HEK293 (cell line): ENCODE data around the gene KDELR1.

Experiments used
- CTCF ChIA-PET: fragments of 350-600 bp; formaldehyde crosslinking; extraction: SDS; loops from one replicate; lab custom pipeline; 2021; ENCODE audit warnings: antibody characterized with exemption; lab: Yijun Ruan, JAX
- POLR2A ChIA-PET: fragments of 300-600 bp; formaldehyde crosslinking; extraction: SDS; loops from one replicate; lab custom pipeline; 2020; ENCODE audit warnings: antibody characterized with exemption, inconsistent platforms; lab: Yijun Ruan, JAX
- H3K27ac ChIP-seq: fragments of 200-500 bp; sonication (Bioruptor generic); 2 replicates; pipeline ENCODE4 v1.5.1; 2014; ENCODE audit warnings: low read depth, low read length, control low read depth, inconsistent platforms; ENCODE audit errors: extremely low read depth
- H3K36me3 ChIP-seq, 2 experiments: fragments of 200-500 bp in 1 of 2; sonication (Bioruptor generic) in 1 of 2; 1 replicate in 1 of 2; 2 replicates in 1 of 2; pipeline ENCODE4 v1.5.1; 2014 to 2017; ENCODE audit warnings: inconsistent platforms in 2 of 2, low read length in 2 of 2; ENCODE audit not compliant: control insufficient read depth in 2 of 2, insufficient read depth in 1 of 2
- H3K4me1 ChIP-seq: fragments of 200-500 bp; sonication (Bioruptor generic); 2 replicates; pipeline ENCODE4 v1.5.1; 2014; ENCODE audit warnings: mild to moderate bottlenecking, low read length, inconsistent platforms; ENCODE audit not compliant: control insufficient read depth, insufficient read depth
- H3K4me3 ChIP-seq: 2 replicates; pipeline ENCODE4 v1.5.1; 2011; ENCODE audit warnings: low read depth, mild to moderate bottlenecking, control low read depth, low read length, moderate library complexity
- H3K9me3 ChIP-seq: fragments of 200-500 bp; sonication (Bioruptor generic); 2 replicates; pipeline ENCODE4 v1.5.1; 2014; ENCODE audit warnings: low read depth, low read length, inconsistent platforms; ENCODE audit not compliant: control insufficient read depth, insufficient read depth
- GLIS2 ChIP-seq: fragments of 450-650 bp; formaldehyde crosslinking; IDR thresholded peaks from 2 replicates; pipeline ENCODE4 v1.5.1; 2016; ENCODE audit warnings: missing biosample characterization, missing genetic modification characterization
- PRDM10 ChIP-seq: fragments of 450-650 bp; formaldehyde crosslinking; IDR thresholded peaks from 2 replicates; pipeline ENCODE4 v1.5.1; 2016; ENCODE audit warnings: missing biosample characterization, missing genetic modification characterization
- REPIN1 ChIP-seq: fragments of 450-650 bp; formaldehyde crosslinking; IDR thresholded peaks from 2 replicates; pipeline ENCODE4 v1.5.1; 2017; ENCODE audit warnings: missing biosample characterization, missing genetic modification characterization, low read depth
- TRIM28 ChIP-seq: IDR thresholded peaks from 2 replicates; pipeline ENCODE4 v1.6.1; 2011; ENCODE audit warnings: low read length, control low read depth, borderline replicate concordance
- YY1 ChIP-seq: fragments of 450-650 bp; formaldehyde crosslinking; IDR thresholded peaks from 2 replicates; pipeline ENCODE4 v1.5.1; 2018; ENCODE audit warnings: missing biosample characterization, missing genetic modification characterization
- ZNF23 ChIP-seq: fragments of 450-650 bp; formaldehyde crosslinking; IDR thresholded peaks from 2 replicates; pipeline ENCODE4 v1.5.1; 2016; ENCODE audit warnings: missing biosample characterization, missing genetic modification characterization, borderline replicate concordance
- ZNF366 ChIP-seq: fragments of 450-650 bp; formaldehyde crosslinking; conservative IDR thresholded peaks from 2 replicates; pipeline ENCODE4 v1.5.1; 2016; ENCODE audit warnings: missing biosample characterization, missing genetic modification characterization
- ZNF398 ChIP-seq: fragments of 450-650 bp; formaldehyde crosslinking; IDR thresholded peaks from 2 replicates; pipeline ENCODE4 v1.5.1; 2017; ENCODE audit warnings: missing biosample characterization, missing genetic modification characterization
- TF ChIP-seq, protein P1 (sequence below): fragments of 450-650 bp; formaldehyde crosslinking; IDR thresholded peaks from 2 replicates; pipeline ENCODE4 v1.5.1; 2016; ENCODE audit warnings: missing biosample characterization, missing genetic modification characterization
- TF ChIP-seq, protein P2 (sequence below): fragments of 450-650 bp; formaldehyde crosslinking; IDR thresholded peaks from 2 replicates; pipeline ENCODE4 v1.5.1; 2016; ENCODE audit warnings: missing biosample characterization, missing genetic modification characterization, borderline replicate concordance

The KDELR1 gene

GRCh38 chr19:48395499-48395898 lies 4.1 kb upstream of the KDELR1 start:
- H3K4me3 ChIP-seq, result no peak overlapping the region
- H3K9me3 ChIP-seq, result no peaks in the 10 kb centered on the region
- H3K36me3 ChIP-seq, result no peaks in the 10 kb centered on the region
- CTCF ChIA-PET, result interaction anchor here (0.6 to 1.2 kb wide), 4 partner anchors 9 to 369 kb away, joined by 3 to 5 read pairs (median 4); no protein-coding TSS in a partner anchor
- H3K27ac ChIP-seq, result no peak overlapping the region
- peaks cover 12% of the 10 kb centered on the region for H3K4me1 ChIP-seq
- POLR2A ChIA-PET, result interaction anchor here (0.6 to 0.8 kb wide), 2 partner anchors 19 to 21 kb away, joined by 4 to 5 read pairs; no protein-coding TSS in a partner anchor
- TF ChIP-seq REPIN1 (tag by site-specific recombination) (no peak), ZNF23 (tag by site-specific recombination) (no peak), GLIS2 (peak; percentile 32; the same call in 1 of the 2 replicates), PRDM10 (tag by site-specific recombination) (0 out of 2 replicates have a peak, but pooled peaks have one; percentile 41)

- CTCF ChIA-PET, result interaction anchor here (0.6 to 1.2 kb wide), 3 partner anchors 9 to 369 kb away, joined by 3 to 5 read pairs (median 3); no protein-coding TSS in a partner anchor
- no peak overlapping the region for H3K4me3 ChIP-seq
Observed at GRCh38 chr19:48395170-48395455, 3.8 kb upstream of the KDELR1 start.

More at GRCh38 chr19:48395170-48395455, 3.8 kb upstream of the KDELR1 start:
- TF ChIP-seq YY1 (tag by site-specific recombination) (no peak), ZNF398 (peak; percentile 50; the same call in 1 of the 2 replicates), ZNF366 (tag by site-specific recombination) (peak; percentile 62), TRIM28 (no peak), GLIS2 (no peak)
- TF ChIP-seq, protein P1, sequence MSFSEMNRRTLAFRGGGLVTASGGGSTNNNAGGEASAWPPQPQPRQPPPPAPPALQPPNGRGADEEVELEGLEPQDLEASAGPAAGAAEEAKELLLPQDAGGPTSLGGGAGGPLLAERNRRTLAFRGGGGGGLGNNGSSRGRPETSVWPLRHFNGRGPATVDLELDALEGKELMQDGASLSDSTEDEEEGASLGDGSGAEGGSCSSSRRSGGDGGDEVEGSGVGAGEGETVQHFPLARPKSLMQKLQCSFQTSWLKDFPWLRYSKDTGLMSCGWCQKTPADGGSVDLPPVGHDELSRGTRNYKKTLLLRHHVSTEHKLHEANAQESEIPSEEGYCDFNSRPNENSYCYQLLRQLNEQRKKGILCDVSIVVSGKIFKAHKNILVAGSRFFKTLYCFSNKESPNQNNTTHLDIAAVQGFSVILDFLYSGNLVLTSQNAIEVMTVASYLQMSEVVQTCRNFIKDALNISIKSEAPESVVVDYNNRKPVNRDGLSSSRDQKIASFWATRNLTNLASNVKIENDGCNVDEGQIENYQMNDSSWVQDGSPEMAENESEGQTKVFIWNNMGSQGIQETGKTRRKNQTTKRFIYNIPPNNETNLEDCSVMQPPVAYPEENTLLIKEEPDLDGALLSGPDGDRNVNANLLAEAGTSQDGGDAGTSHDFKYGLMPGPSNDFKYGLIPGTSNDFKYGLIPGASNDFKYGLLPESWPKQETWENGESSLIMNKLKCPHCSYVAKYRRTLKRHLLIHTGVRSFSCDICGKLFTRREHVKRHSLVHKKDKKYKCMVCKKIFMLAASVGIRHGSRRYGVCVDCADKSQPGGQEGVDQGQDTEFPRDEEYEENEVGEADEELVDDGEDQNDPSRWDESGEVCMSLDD (tag by site-specific recombination), result peak; percentile 42; the same call in 1 of the 2 replicates
- TF ChIP-seq, protein P2, sequence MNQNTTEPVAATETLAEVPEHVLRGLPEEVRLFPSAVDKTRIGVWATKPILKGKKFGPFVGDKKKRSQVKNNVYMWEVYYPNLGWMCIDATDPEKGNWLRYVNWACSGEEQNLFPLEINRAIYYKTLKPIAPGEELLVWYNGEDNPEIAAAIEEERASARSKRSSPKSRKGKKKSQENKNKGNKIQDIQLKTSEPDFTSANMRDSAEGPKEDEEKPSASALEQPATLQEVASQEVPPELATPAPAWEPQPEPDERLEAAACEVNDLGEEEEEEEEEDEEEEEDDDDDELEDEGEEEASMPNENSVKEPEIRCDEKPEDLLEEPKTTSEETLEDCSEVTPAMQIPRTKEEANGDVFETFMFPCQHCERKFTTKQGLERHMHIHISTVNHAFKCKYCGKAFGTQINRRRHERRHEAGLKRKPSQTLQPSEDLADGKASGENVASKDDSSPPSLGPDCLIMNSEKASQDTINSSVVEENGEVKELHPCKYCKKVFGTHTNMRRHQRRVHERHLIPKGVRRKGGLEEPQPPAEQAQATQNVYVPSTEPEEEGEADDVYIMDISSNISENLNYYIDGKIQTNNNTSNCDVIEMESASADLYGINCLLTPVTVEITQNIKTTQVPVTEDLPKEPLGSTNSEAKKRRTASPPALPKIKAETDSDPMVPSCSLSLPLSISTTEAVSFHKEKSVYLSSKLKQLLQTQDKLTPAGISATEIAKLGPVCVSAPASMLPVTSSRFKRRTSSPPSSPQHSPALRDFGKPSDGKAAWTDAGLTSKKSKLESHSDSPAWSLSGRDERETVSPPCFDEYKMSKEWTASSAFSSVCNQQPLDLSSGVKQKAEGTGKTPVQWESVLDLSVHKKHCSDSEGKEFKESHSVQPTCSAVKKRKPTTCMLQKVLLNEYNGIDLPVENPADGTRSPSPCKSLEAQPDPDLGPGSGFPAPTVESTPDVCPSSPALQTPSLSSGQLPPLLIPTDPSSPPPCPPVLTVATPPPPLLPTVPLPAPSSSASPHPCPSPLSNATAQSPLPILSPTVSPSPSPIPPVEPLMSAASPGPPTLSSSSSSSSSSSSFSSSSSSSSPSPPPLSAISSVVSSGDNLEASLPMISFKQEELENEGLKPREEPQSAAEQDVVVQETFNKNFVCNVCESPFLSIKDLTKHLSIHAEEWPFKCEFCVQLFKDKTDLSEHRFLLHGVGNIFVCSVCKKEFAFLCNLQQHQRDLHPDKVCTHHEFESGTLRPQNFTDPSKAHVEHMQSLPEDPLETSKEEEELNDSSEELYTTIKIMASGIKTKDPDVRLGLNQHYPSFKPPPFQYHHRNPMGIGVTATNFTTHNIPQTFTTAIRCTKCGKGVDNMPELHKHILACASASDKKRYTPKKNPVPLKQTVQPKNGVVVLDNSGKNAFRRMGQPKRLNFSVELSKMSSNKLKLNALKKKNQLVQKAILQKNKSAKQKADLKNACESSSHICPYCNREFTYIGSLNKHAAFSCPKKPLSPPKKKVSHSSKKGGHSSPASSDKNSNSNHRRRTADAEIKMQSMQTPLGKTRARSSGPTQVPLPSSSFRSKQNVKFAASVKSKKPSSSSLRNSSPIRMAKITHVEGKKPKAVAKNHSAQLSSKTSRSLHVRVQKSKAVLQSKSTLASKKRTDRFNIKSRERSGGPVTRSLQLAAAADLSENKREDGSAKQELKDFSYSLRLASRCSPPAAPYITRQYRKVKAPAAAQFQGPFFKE (tag by site-specific recombination), result no peak
- Histone ChIP-seq H3K27ac (no peak overlapping the region), H3K4me1 (peaks cover 12% of the 10 kb centered on the region), H3K9me3 (no peaks in the 10 kb centered on the region), H3K36me3 (no peaks in the 10 kb centered on the region)
- POLR2A ChIA-PET, result interaction anchor here (0.5 to 0.6 kb wide), 2 partner anchors 21 to 31 kb away, joined by 3 to 5 read pairs; partner anchors contain the start of genes SYNGR4 and TMEM143
